HEK293 (cell line): ENCODE measurements around the gene SLC10A2.

Experiments
- CTCF ChIA-PET: fragments of 350-600 bp; formaldehyde crosslinking; extraction: SDS; loops from one replicate; lab custom pipeline; 2021; ENCODE audit warnings: antibody characterized with exemption; lab: Yijun Ruan, JAX
- POLR2A ChIA-PET: fragments of 300-600 bp; formaldehyde crosslinking; extraction: SDS; loops from one replicate; lab custom pipeline; 2020; ENCODE audit warnings: antibody characterized with exemption, inconsistent platforms; lab: Yijun Ruan, JAX
- H3K27ac ChIP-seq: fragments of 200-500 bp; sonication (Bioruptor generic); 2 replicates; pipeline ENCODE4 v1.5.1; 2014; ENCODE audit warnings: low read depth, low read length, control low read depth, inconsistent platforms; ENCODE audit errors: extremely low read depth
- H3K36me3 ChIP-seq, 2 experiments: fragments of 200-500 bp in 1 of 2; sonication (Bioruptor generic) in 1 of 2; 1 replicate in 1 of 2; 2 replicates in 1 of 2; pipeline ENCODE4 v1.5.1; 2014 to 2017; ENCODE audit warnings: inconsistent platforms in 2 of 2, low read length in 2 of 2; ENCODE audit not compliant: control insufficient read depth in 2 of 2, insufficient read depth in 1 of 2
- H3K4me1 ChIP-seq: fragments of 200-500 bp; sonication (Bioruptor generic); 2 replicates; pipeline ENCODE4 v1.5.1; 2014; ENCODE audit warnings: mild to moderate bottlenecking, low read length, inconsistent platforms; ENCODE audit not compliant: control insufficient read depth, insufficient read depth
- H3K4me3 ChIP-seq: 2 replicates; pipeline ENCODE4 v1.5.1; 2011; ENCODE audit warnings: low read depth, mild to moderate bottlenecking, control low read depth, low read length, moderate library complexity
- H3K9me3 ChIP-seq: fragments of 200-500 bp; sonication (Bioruptor generic); 2 replicates; pipeline ENCODE4 v1.5.1; 2014; ENCODE audit warnings: low read depth, low read length, inconsistent platforms; ENCODE audit not compliant: control insufficient read depth, insufficient read depth
- GFI1B ChIP-seq: fragments of 450-650 bp; formaldehyde crosslinking; IDR thresholded peaks from 2 replicates; pipeline ENCODE4 v1.5.1; 2016; ENCODE audit warnings: missing biosample characterization, missing genetic modification characterization
- HOXC10 ChIP-seq: sonication (generic); formaldehyde crosslinking; IDR thresholded peaks from 2 replicates; pipeline ENCODE4 v1.8.1; 2023; ENCODE audit warnings: mild to moderate bottlenecking, missing genetic modification reagents
- INSM2 ChIP-seq: fragments of 450-650 bp; formaldehyde crosslinking; IDR thresholded peaks from 2 replicates; pipeline ENCODE4 v1.5.1; 2016; ENCODE audit warnings: missing biosample characterization, missing genetic modification characterization
- KLF1 ChIP-seq: fragments of 450-650 bp; formaldehyde crosslinking; IDR thresholded peaks from 2 replicates; pipeline ENCODE4 v1.5.1; 2016; ENCODE audit warnings: missing biosample characterization, missing genetic modification characterization
- KLF7 ChIP-seq: fragments of 450-650 bp; formaldehyde crosslinking; IDR thresholded peaks from 2 replicates; pipeline ENCODE4 v1.5.1; 2016; ENCODE audit warnings: missing biosample characterization, missing genetic modification characterization, borderline replicate concordance
- SCRT2 ChIP-seq: fragments of 450-650 bp; formaldehyde crosslinking; IDR thresholded peaks from 2 replicates; pipeline ENCODE4 v1.5.1; 2016; ENCODE audit warnings: missing biosample characterization, missing genetic modification characterization
- SP2 ChIP-seq: fragments of 450-650 bp; formaldehyde crosslinking; IDR thresholded peaks from 2 replicates; pipeline ENCODE4 v1.5.1; 2016; ENCODE audit warnings: missing biosample characterization, missing genetic modification characterization
- TCF7L2 ChIP-seq: IDR thresholded peaks from 2 replicates; pipeline ENCODE4 v1.6.1; 2011; ENCODE audit warnings: low read depth, mild to moderate bottlenecking, inconsistent platforms, low read length, moderate library complexity, borderline replicate concordance
- ZNF121 ChIP-seq: fragments of 450-650 bp; formaldehyde crosslinking; IDR thresholded peaks from 2 replicates; pipeline ENCODE4 v1.5.1; 2016; ENCODE audit warnings: missing biosample characterization, missing genetic modification characterization
- ZNF211 ChIP-seq: fragments of 450-650 bp; formaldehyde crosslinking; IDR thresholded peaks from 2 replicates; pipeline ENCODE4 v1.5.1; 2016; ENCODE audit warnings: low read depth, missing biosample characterization, missing genetic modification characterization
- ZNF248 ChIP-seq: fragments of 450-650 bp; formaldehyde crosslinking; IDR thresholded peaks from 2 replicates; pipeline ENCODE4 v1.5.1; 2017; ENCODE audit warnings: missing biosample characterization, missing genetic modification characterization
- ZNF280C ChIP-seq: fragments of 450-650 bp; formaldehyde crosslinking; IDR thresholded peaks from 2 replicates; pipeline ENCODE4 v1.5.1; 2016; ENCODE audit warnings: missing biosample characterization, missing genetic modification characterization
- ZNF366 ChIP-seq: fragments of 450-650 bp; formaldehyde crosslinking; conservative IDR thresholded peaks from 2 replicates; pipeline ENCODE4 v1.5.1; 2016; ENCODE audit warnings: missing biosample characterization, missing genetic modification characterization
- ZNF37A ChIP-seq: fragments of 450-650 bp; IDR thresholded peaks from 2 replicates; pipeline ENCODE4 v1.5.1; 2018; ENCODE audit warnings: missing biosample characterization, missing genetic modification characterization
- ZNF501 ChIP-seq: fragments of 450-650 bp; formaldehyde crosslinking; IDR thresholded peaks from 2 replicates; pipeline ENCODE4 v1.5.1; 2016; ENCODE audit warnings: missing biosample characterization, missing genetic modification characterization
- ZNF518A ChIP-seq: fragments of 450-650 bp; formaldehyde crosslinking; conservative IDR thresholded peaks from 2 replicates; pipeline ENCODE4 v1.5.1; 2016; ENCODE audit warnings: low read depth, missing biosample characterization, missing genetic modification characterization
- ZNF544 ChIP-seq: fragments of 450-650 bp; formaldehyde crosslinking; IDR thresholded peaks from 2 replicates; pipeline ENCODE4 v1.5.0; 2017; ENCODE audit warnings: missing biosample characterization, missing genetic modification characterization
- ZNF621 ChIP-seq: fragments of 450-650 bp; formaldehyde crosslinking; IDR thresholded peaks from 2 replicates; pipeline ENCODE4 v1.5.1; 2017; ENCODE audit warnings: missing biosample characterization, missing genetic modification characterization
- ZNF670 ChIP-seq: fragments of 450-650 bp; formaldehyde crosslinking; IDR thresholded peaks from 2 replicates; pipeline ENCODE4 v1.5.1; 2016; ENCODE audit warnings: missing biosample characterization, missing genetic modification characterization, low read depth
- ZNF677 ChIP-seq: fragments of 450-650 bp; IDR thresholded peaks from 2 replicates; pipeline ENCODE4 v1.5.0; 2018; ENCODE audit warnings: missing biosample characterization, mild to moderate bottlenecking, missing genetic modification characterization, moderate library complexity
- ZNF692 ChIP-seq: fragments of 450-650 bp; formaldehyde crosslinking; IDR thresholded peaks from 2 replicates; pipeline ENCODE4 v1.5.1; 2016; ENCODE audit warnings: missing biosample characterization, missing genetic modification characterization
- ZNF837 ChIP-seq: fragments of 450-650 bp; formaldehyde crosslinking; IDR thresholded peaks from 2 replicates; pipeline ENCODE4 v1.5.1; 2016; ENCODE audit warnings: missing biosample characterization, missing genetic modification characterization
- ZNF843 ChIP-seq: fragments of 450-650 bp; formaldehyde crosslinking; IDR thresholded peaks from 2 replicates; pipeline ENCODE4 v1.5.1; 2016; ENCODE audit warnings: missing biosample characterization, missing genetic modification characterization
- ZSCAN4 ChIP-seq: fragments of 450-650 bp; formaldehyde crosslinking; IDR thresholded peaks from 2 replicates; pipeline ENCODE4 v1.5.1; 2017; ENCODE audit warnings: missing biosample characterization, missing genetic modification characterization

SLC10A2 gene

GRCh38 chr13:103066079-103066780, at the start of gene SLC10A2:
Gene SLC10A2 (minus strand): TSS chr13:103066417. CDS start chr13:103066249, 168 bp downstream.
- Histone ChIP-seq H3K4me3 (no peak within 1 kb of the TSS), H3K27ac (no peak within 1 kb of the TSS), H3K36me3 (no peaks in the 10 kb centered on the region)
- no peak for TF ChIP-seq ZNF837 (tag by site-specific recombination)
- TF ChIP-seq ZNF37A (tag by site-specific recombination) = no peak
- TF ChIP-seq ZNF501 (tag by site-specific recombination) = no peak
- TF ChIP-seq SP2 (tag by site-specific recombination) = no peak
- TF ChIP-seq ZNF211 (tag by site-specific recombination) = no peak
- TF ChIP-seq ZNF621 = no peak
- TF ChIP-seq ZNF544 (tag by site-specific recombination) = no peak
- TF ChIP-seq ZNF677 (tag by site-specific recombination) = no peak
- TF ChIP-seq KLF7 (tag by site-specific recombination) = no peak
- no peak for TF ChIP-seq ZNF670 (tag by site-specific recombination)
- no peak for TF ChIP-seq ZNF692 (tag by site-specific recombination)
- TF ChIP-seq KLF1 (tag by site-specific recombination) = no peak
- no peak for TF ChIP-seq ZNF280C (tag by site-specific recombination)
- TF ChIP-seq, all 188 proteins: peak for 0
- POLR2A ChIA-PET = no interaction called here
- Histone ChIP-seq H3K4me1 (no peaks in the 10 kb centered on the region), H3K9me3 (no peaks in the 10 kb centered on the region)
- CTCF ChIA-PET = no interaction called here

GRCh38 chr13:103107580-103107979, 41.4 kb upstream of the SLC10A2 start:
- TF ChIP-seq ZNF366 (tag by site-specific recombination) (no peak), GFI1B (no peak), HOXC10 (no peak), ZNF843 (no peak), ZNF211 (tag by site-specific recombination) (no peak), ZNF121 (tag by site-specific recombination) (no peak), ZNF518A (tag by site-specific recombination) (no peak), TCF7L2 (no peak), ZSCAN4 (tag by site-specific recombination) (no peak), SCRT2 (tag by site-specific recombination) (no peak), INSM2 (tag by site-specific recombination) (no peak), ZNF248 (tag by site-specific recombination) (no peak)
- no peak overlapping the region for H3K27ac ChIP-seq
- ChIA-PET CTCF (no interaction called here), POLR2A (no interaction called here)
- H3K9me3 ChIP-seq = no peaks in the 10 kb centered on the region
- H3K4me3 ChIP-seq = no peak overlapping the region
- no peaks in the 10 kb centered on the region for H3K36me3 ChIP-seq
- no peaks in the 10 kb centered on the region for H3K4me1 ChIP-seq
